Lower lobe of right lung (tissue), 2 donors: ENCODE results near the gene DENND4B. TPM values are rescaled to one million over a fixed set of nuclear protein-coding genes. Genes with fewer than 3 reads are reported as not detected.

Experiments used
- ATAC-seq, 2 donors: fragments of 200-7000 bp; cut with Tn5 transposase; one replicate each; pipeline ENCODE4 v1.9.1; 2020 to 2022; ENCODE audit warnings: mild to moderate bottlenecking in 2 of 2, moderate library complexity in 2 of 2
- DNase-seq: peaks from one replicate; pipeline ENCODE4 v3.0.0-alpha.2; 2020
- H3K27ac ChIP-seq: fragments of 200-600 bp; one replicate; pipeline ENCODE4 v1.8.0; 2022
- H3K27me3 ChIP-seq: fragments of 200-600 bp; one replicate; pipeline ENCODE4 v1.8.0; 2022; ENCODE audit warnings: low read depth
- H3K36me3 ChIP-seq: fragments of 200-600 bp; one replicate; pipeline ENCODE4 v1.8.0; 2022; ENCODE audit warnings: mild to moderate bottlenecking
- H3K4me1 ChIP-seq: fragments of 200-600 bp; one replicate; pipeline ENCODE4 v1.8.0; 2022
- H3K4me3 ChIP-seq: fragments of 200-600 bp; one replicate; pipeline ENCODE4 v1.8.0; 2022; ENCODE audit warnings: mild to moderate bottlenecking
- H3K9me3 ChIP-seq: fragments of 200-600 bp; one replicate; pipeline ENCODE4 v1.8.0; 2022
- intact Hi-C: fragments of 100-400 bp; cut with DNase I; formaldehyde crosslinking; loops from one replicate; pipeline ENCODE4 v1.11.0; 2022
- long read RNA-seq: library from polyadenylated mRNA; unstranded; transcript quantifications from one replicate; pipeline ENCODE4 v2.0.0, GENCODE V29; 2021
- total RNA-seq: library from RNA; stranded (reverse); fragmentation: NEBNext Ultra II Directional; extraction: Animal tissue kit (Norgen Biotek cat#: 25700); gene quantifications from one replicate; pipeline ENCODE4 v1.2.1, GENCODE V29; 2021
- TF ChIP-seq, protein P1 (sequence below): fragments of 200-600 bp; IDR thresholded peaks from one replicate; pipeline ENCODE4 v1.8.0; 2022; ENCODE audit warnings: antibody characterized with exemption, mild to moderate bottlenecking
- donor health status: DM: no; HTN: yes; CAD: no; lungs with severe emphysema.

DENND4B gene, protein sequence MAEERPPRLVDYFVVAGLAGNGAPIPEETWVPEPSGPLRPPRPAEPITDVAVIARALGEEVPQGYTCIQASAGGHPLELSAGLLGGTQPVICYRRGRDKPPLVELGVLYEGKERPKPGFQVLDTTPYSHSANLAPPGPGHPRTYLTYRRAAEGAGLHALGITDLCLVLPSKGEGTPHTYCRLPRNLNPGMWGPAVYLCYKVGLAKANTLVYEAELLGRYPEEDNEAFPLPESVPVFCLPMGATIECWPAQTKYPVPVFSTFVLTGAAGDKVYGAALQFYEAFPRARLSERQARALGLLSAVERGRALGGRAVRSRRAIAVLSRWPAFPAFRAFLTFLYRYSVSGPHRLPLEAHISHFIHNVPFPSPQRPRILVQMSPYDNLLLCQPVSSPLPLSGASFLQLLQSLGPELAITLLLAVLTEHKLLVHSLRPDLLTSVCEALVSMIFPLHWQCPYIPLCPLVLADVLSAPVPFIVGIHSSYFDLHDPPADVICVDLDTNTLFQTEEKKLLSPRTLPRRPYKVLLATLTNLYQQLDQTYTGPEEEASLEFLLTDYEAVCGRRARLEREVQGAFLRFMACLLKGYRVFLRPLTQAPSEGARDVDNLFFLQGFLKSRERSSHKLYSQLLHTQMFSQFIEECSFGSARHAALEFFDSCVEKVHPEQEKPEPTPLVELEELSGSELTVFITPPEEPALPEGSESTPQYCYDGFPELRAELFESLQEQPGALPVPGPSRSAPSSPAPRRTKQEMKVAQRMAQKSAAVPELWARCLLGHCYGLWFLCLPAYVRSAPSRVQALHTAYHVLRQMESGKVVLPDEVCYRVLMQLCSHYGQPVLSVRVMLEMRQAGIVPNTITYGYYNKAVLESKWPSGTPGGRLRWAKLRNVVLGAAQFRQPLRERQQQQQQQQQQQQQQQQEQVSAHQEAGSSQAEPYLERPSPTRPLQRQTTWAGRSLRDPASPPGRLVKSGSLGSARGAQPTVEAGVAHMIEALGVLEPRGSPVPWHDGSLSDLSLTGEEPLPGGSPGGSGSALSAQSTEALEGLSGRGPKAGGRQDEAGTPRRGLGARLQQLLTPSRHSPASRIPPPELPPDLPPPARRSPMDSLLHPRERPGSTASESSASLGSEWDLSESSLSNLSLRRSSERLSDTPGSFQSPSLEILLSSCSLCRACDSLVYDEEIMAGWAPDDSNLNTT (N-terminal part only)
- 95.4 TPM for total RNA-seq
- long read RNA-seq, partial matches to known transcripts, result 65 of 90 reads
- long read RNA-seq, other reads (novel, unspliced or antisense), result 25 of 90 reads

DNA sequence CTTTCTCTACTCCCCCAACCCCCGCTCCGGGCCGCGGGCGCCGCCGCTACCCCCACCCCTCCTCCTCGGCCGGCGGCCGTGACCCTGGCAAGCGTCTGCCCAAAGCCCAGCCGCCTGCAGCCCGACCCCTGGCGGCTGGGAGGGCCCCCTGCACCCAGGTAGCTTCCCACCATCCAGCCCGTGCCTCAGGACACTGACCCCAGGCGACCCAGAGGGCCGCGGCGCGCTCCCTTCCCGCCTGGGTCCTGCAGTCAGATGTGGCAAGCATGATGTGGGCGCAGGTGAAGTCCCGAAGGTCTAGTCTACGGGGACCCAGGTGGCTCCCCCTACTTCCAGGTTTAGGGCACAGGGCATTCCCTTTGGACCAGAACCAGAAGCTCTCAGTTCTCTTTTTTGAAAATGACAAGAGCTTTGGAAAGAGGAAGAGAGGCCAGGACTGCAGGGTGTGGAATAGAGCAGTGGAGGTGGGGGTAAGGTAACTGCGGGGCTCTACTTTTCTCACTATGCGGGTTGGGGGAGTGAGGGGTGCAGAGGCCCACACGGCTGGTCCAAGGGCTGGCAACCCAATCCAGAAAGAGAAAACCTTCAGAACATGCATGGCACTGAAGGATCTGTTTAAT is at the start of gene DENND4B:
Gene DENND4B (minus strand): TSS at position 97 of the 620 bp plus-strand sequence. CDS start 2,344 bp downstream, outside the sequence.
- TF ChIP-seq, protein P1, sequence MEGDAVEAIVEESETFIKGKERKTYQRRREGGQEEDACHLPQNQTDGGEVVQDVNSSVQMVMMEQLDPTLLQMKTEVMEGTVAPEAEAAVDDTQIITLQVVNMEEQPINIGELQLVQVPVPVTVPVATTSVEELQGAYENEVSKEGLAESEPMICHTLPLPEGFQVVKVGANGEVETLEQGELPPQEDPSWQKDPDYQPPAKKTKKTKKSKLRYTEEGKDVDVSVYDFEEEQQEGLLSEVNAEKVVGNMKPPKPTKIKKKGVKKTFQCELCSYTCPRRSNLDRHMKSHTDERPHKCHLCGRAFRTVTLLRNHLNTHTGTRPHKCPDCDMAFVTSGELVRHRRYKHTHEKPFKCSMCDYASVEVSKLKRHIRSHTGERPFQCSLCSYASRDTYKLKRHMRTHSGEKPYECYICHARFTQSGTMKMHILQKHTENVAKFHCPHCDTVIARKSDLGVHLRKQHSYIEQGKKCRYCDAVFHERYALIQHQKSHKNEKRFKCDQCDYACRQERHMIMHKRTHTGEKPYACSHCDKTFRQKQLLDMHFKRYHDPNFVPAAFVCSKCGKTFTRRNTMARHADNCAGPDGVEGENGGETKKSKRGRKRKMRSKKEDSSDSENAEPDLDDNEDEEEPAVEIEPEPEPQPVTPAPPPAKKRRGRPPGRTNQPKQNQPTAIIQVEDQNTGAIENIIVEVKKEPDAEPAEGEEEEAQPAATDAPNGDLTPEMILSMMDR, result peak; percentile 92

DNA sequence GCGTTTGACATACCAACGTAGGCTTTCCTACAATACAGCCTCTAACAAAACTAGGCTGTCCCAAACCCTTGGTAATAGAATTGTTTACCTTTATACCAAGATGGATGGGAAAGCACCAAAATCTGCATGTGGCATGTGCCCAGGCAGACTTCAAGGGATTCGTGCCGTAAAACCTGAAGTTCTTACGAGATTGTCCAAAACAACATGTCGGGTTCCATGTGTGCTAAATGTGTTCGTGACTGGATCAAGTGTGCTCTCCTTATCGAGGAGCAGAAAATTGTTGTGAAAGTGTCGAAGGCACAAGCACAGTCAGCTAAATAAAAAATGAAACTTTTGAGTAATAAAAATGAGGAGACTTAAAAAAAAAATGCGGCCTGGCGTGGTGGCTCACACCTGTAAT is 49.1 kb upstream of the DENND4B start:
- H3K27ac ChIP-seq, result no peak overlapping the region
- DNase-seq (no peak), ATAC-seq (no peak)
- TF ChIP-seq, protein P1, result no peak
- intact Hi-C loops, result no loop called here
- H3K27me3 ChIP-seq, result no peaks in the 10 kb centered on the region
- H3K9me3 ChIP-seq, result no peaks in the 10 kb centered on the region
- H3K36me3 ChIP-seq, result peaks cover 42% of the 10 kb centered on the region
- H3K4me1 ChIP-seq, result peaks cover 26% of the 10 kb centered on the region
- no peak overlapping the region for H3K4me3 ChIP-seq

More for the DNA sequence above, at the start of gene DENND4B:
- ATAC-seq, result peak; percentile 89 to 90
- Histone ChIP-seq H3K27me3 (no peaks in the 10 kb centered on the region), H3K27ac (peak within 1 kb of the TSS; percentile 93), H3K4me3 (peak within 1 kb of the TSS; percentile 88), H3K36me3 (peaks cover 66% of the 10 kb centered on the region), H3K9me3 (no peaks in the 10 kb centered on the region), H3K4me1 (peaks cover 34% of the 10 kb centered on the region)
- peak; percentile 89 for DNase-seq
- intact Hi-C loops, result no loop called here

DNA sequence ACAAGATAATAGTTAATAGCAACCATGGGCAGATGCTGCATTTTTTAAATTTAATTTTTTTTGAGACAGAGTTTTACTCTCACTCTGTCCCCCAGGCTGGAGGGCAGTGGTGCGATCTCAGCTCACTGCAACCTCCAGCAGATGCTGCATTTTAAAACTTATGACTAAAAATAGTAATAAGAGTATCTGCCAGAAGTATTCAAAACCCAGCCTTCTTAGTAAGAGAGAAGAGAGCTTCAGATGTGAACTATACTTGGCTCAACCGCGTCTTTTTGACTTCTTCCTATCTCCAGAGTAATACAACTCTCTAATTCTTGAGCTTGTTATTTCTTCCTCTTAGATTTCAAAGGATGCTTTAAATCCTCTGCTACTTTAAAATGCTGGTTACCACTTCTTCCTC is 48.7 kb upstream of the DENND4B start:
- TF ChIP-seq, protein P1, result no peak

DNA sequence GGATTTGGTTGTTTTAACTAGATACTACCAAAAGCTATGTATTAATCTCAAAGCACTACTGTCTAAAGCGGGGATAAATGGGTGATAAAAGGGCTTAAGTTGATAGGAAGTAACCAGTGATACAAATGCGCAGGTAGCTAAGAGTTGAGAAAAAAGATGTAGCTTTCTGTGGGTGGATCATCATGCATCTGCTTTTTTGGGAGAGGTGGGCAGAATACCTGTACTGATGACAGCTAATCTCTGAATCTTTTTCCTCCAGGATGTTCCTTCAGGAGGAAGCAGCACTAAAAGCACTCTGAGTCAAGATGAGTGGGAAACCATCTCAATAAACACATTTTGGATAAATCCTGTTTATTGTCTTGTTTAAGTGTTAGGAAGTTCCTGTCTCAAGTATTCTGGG is 45.3 kb upstream of the DENND4B start:
- Histone ChIP-seq H3K9me3 (no peaks in the 10 kb centered on the region), H3K36me3 (peaks cover 42% of the 10 kb centered on the region), H3K4me3 (peak overlapping the region; percentile 64), H3K27me3 (no peaks in the 10 kb centered on the region), H3K4me1 (peaks cover 36% of the 10 kb centered on the region), H3K27ac (peak overlapping the region; percentile 95)
- intact Hi-C loops, result no loop called here
- no peak for ATAC-seq
- no peak for DNase-seq
- TF ChIP-seq, protein P1, result no peak

More for the DNA sequence above, 48.7 kb upstream of the DENND4B start:
- Histone ChIP-seq H3K4me1 (peaks cover 28% of the 10 kb centered on the region), H3K4me3 (no peak overlapping the region), H3K9me3 (no peaks in the 10 kb centered on the region), H3K36me3 (peaks cover 42% of the 10 kb centered on the region), H3K27ac (no peak overlapping the region), H3K27me3 (no peaks in the 10 kb centered on the region)
- intact Hi-C loops, result no loop called here
- DNase-seq, result no peak
- no peak for ATAC-seq
